HepG2 (cell line): ENCODE data around the gene PXDC1. TPM values are rescaled to one million over a fixed set of nuclear protein-coding genes. Genes with fewer than 3 reads are reported as not detected.
A peak's percentile ranks its signal among the peaks of the same experiment; 100 is the strongest.

Source experiments
- EHMT2 ChIP-seq: fragments of 200-600 bp; sonication (generic); IDR thresholded peaks from 2 replicates; pipeline ENCODE4 v1.7.0; 2017; ENCODE audit warnings: antibody characterized with exemption, low read depth, low read length, borderline replicate concordance
- FOXO1 ChIP-seq: sonication (generic); formaldehyde crosslinking; IDR thresholded peaks from 2 replicates; pipeline ENCODE4 v1.4.0; 2020; ENCODE audit warnings: missing genetic modification reagents
- HDAC1 ChIP-seq: sonication (generic); formaldehyde crosslinking; IDR thresholded peaks from 2 replicates; pipeline ENCODE4 v1.5.1; 2020; ENCODE audit warnings: mild to moderate bottlenecking, missing genetic modification reagents
- JARID2 ChIP-seq: sonication (generic); formaldehyde crosslinking; IDR thresholded peaks from 2 replicates; pipeline ENCODE4 v1.8.1; 2023; ENCODE audit warnings: missing genetic modification reagents, inconsistent platforms; ENCODE audit not compliant: insufficient replicate concordance
- KAT8 ChIP-seq: IDR thresholded peaks from 2 replicates; pipeline ENCODE4 v1.6.1; 2016; ENCODE audit warnings: missing genetic modification reagents, missing compliant biosample characterization
- MIXL1 ChIP-seq: IDR thresholded peaks from 2 replicates; pipeline ENCODE4 v1.6.1; 2016
- TBL1XR1 ChIP-seq: fragments of 150-350 bp; IDR thresholded peaks from 2 replicates; pipeline ENCODE4 v1.6.1; 2014; ENCODE audit warnings: borderline replicate concordance, low read length; ENCODE audit not compliant: partially characterized antibody
- ZFX ChIP-seq: sonication (generic); formaldehyde crosslinking; IDR thresholded peaks from 2 replicates; pipeline ENCODE4 v1.4.0; 2020; ENCODE audit warnings: mild to moderate bottlenecking, low read depth, missing genetic modification reagents, moderate library complexity
- ZNF124 ChIP-seq: sonication (generic); formaldehyde crosslinking; IDR thresholded peaks from 2 replicates; pipeline ENCODE4 v1.4.0; 2020; ENCODE audit warnings: missing genetic modification reagents
- ZNF17 ChIP-seq: sonication (generic); formaldehyde crosslinking; IDR thresholded peaks from 2 replicates; pipeline ENCODE4 v1.5.0; 2020; ENCODE audit warnings: mild to moderate bottlenecking, missing genetic modification reagents
- ZNF7 ChIP-seq: IDR thresholded peaks from 2 replicates; pipeline ENCODE4 v1.6.1; 2016; ENCODE audit warnings: missing biosample characterization, missing genetic modification reagents
- polyA plus RNA-seq, 8 experiments: library from polyadenylated mRNA; depleted of rRNA in 3 of 8; stranded (reverse) in 7 of 8; unstranded in 1 of 8; fragments of >200 nt; fragmentation: Illumina TruSeq in 4 of 8; extraction: Trizol in 4 of 8; gene quantifications; 2 replicates each; pipeline versions ENCODE4 v1.2.1 to v1.2.3, GENCODE V29; 2011 to 2016; ENCODE audit warnings: low read depth in 4 of 8, missing spikeins in 1 of 8, mixed read lengths in 1 of 8; ENCODE audit not compliant: insufficient read depth in 1 of 8
- total RNA-seq, 5 experiments: library from RNA; depleted of rRNA; stranded (reverse); fragments of >200 nt; fragmentation: Illumina TruSeq; extraction: Trizol; gene quantifications; 2 replicates each; pipeline ENCODE4 v1.2.3, GENCODE V29; 2016; ENCODE audit warnings: low read depth in 1 of 5
- TF ChIP-seq, protein P1 (sequence below): sonication (generic); formaldehyde crosslinking; IDR thresholded peaks from 2 replicates; pipeline ENCODE4 v1.4.0; 2020; ENCODE audit warnings: mild to moderate bottlenecking, missing genetic modification reagents
- TF ChIP-seq, protein P2 (sequence below): sonication (generic); formaldehyde crosslinking; IDR thresholded peaks from 2 replicates; pipeline ENCODE4 v1.8.0; 2023; ENCODE audit warnings: mild to moderate bottlenecking, missing genetic modification reagents
- TF ChIP-seq, protein P3 (sequence below): sonication (generic); formaldehyde crosslinking; IDR thresholded peaks from 2 replicates; pipeline ENCODE4 v1.4.0; 2020; ENCODE audit warnings: missing genetic modification reagents, borderline replicate concordance
- TF ChIP-seq, protein P4 (sequence below): IDR thresholded peaks from 2 replicates; pipeline ENCODE4 v1.6.1; 2012; ENCODE audit warnings: low read length, improper control_type of control experiment
- TF ChIP-seq, protein P5 (sequence below): sonication (generic); formaldehyde crosslinking; IDR thresholded peaks from 2 replicates; pipeline ENCODE4 v1.4.0; 2020; ENCODE audit warnings: missing genetic modification reagents
- TF ChIP-seq, protein P6 (sequence below): sonication (generic); formaldehyde crosslinking; IDR thresholded peaks from 2 replicates; pipeline ENCODE4 v1.9.0; 2021; ENCODE audit warnings: missing genetic modification reagents, mild to moderate bottlenecking, borderline replicate concordance

Gene PXDC1
- total and polyA plus RNA-seq, 2 of the 13 experiments (the other 11 are each of a cell fraction or from before 2014, with no cell fraction given): 32.4 to 34.7 TPM

DNA sequence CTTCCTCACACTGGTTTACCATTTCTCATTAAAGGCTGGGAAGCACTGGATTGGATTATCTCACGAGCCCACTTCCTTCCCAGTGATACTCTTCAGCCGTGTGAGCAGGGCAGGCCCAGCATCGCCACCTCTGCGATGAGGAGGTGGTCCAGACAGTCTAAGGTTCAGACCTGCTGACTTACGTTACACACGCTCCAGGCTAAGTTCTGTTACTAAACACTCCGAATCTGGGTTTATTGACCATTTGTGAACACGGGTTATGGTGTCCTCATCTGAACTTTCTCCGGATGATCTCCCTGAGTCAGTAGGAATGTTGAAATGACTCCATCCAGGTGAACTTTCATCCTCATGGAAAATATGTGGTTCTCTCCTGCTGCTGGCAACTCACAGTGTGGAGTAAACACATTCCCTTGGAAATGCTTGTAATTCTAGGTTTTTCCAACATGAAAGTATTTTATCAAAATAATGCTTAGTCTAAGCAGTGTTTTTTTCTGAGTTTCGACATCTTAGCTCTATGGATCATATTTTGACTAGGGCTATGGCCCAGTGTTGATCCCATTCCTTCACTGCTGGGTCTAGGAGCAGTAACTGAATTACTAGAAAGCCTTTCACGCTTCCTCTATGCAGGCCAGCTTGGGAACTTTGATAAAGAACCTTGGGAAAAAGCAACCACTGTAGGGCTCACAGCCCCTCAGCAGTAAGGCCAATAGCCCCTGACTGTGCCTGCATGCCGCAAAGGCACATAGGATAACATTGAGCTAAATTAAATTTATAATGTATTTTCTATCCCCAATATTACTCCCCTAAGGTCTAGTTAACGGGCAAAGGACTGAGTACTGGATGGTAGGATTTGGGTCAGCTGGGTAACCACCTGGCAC is 37.7 kb upstream of the PXDC1 start (continued):
- TF ChIP-seq, protein P1, sequence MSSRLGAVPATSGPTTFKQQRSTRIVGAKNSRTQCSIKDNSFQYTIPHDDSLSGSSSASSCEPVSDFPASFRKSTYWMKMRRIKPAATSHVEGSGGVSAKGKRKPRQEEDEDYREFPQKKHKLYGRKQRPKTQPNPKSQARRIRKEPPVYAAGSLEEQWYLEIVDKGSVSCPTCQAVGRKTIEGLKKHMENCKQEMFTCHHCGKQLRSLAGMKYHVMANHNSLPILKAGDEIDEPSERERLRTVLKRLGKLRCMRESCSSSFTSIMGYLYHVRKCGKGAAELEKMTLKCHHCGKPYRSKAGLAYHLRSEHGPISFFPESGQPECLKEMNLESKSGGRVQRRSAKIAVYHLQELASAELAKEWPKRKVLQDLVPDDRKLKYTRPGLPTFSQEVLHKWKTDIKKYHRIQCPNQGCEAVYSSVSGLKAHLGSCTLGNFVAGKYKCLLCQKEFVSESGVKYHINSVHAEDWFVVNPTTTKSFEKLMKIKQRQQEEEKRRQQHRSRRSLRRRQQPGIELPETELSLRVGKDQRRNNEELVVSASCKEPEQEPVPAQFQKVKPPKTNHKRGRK: no peak
- peak; percentile 92 for TF ChIP-seq HDAC1 (CRISPR knock-in tag)
- peak; percentile 87 for TF ChIP-seq ZNF124 (CRISPR knock-in tag)
- peak; percentile 84 for TF ChIP-seq ZFX
- 0 out of 2 replicates have a peak, but pooled peaks have one; percentile 3 for TF ChIP-seq EHMT2
- peak; percentile 88 for TF ChIP-seq KAT8 (CRISPR knock-in tag)
- TF ChIP-seq FOXO1: peak; percentile 98
- no peak for TF ChIP-seq JARID2 (CRISPR knock-in tag)
- TF ChIP-seq, protein P2, sequence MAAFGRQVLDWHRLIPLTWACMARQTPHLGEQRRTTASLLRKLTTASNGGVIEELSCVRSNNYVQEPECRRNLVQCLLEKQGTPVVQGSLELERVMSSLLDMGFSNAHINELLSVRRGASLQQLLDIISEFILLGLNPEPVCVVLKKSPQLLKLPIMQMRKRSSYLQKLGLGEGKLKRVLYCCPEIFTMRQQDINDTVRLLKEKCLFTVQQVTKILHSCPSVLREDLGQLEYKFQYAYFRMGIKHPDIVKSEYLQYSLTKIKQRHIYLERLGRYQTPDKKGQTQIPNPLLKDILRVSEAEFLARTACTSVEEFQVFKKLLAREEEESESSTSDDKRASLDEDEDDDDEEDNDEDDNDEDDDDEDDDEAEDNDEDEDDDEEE (CRISPR knock-in tag): no peak
- TF ChIP-seq, protein P3, sequence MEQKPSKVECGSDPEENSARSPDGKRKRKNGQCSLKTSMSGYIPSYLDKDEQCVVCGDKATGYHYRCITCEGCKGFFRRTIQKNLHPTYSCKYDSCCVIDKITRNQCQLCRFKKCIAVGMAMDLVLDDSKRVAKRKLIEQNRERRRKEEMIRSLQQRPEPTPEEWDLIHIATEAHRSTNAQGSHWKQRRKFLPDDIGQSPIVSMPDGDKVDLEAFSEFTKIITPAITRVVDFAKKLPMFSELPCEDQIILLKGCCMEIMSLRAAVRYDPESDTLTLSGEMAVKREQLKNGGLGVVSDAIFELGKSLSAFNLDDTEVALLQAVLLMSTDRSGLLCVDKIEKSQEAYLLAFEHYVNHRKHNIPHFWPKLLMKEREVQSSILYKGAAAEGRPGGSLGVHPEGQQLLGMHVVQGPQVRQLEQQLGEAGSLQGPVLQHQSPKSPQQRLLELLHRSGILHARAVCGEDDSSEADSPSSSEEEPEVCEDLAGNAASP (CRISPR knock-in tag): peak; percentile 100
- TF ChIP-seq, protein P4, sequence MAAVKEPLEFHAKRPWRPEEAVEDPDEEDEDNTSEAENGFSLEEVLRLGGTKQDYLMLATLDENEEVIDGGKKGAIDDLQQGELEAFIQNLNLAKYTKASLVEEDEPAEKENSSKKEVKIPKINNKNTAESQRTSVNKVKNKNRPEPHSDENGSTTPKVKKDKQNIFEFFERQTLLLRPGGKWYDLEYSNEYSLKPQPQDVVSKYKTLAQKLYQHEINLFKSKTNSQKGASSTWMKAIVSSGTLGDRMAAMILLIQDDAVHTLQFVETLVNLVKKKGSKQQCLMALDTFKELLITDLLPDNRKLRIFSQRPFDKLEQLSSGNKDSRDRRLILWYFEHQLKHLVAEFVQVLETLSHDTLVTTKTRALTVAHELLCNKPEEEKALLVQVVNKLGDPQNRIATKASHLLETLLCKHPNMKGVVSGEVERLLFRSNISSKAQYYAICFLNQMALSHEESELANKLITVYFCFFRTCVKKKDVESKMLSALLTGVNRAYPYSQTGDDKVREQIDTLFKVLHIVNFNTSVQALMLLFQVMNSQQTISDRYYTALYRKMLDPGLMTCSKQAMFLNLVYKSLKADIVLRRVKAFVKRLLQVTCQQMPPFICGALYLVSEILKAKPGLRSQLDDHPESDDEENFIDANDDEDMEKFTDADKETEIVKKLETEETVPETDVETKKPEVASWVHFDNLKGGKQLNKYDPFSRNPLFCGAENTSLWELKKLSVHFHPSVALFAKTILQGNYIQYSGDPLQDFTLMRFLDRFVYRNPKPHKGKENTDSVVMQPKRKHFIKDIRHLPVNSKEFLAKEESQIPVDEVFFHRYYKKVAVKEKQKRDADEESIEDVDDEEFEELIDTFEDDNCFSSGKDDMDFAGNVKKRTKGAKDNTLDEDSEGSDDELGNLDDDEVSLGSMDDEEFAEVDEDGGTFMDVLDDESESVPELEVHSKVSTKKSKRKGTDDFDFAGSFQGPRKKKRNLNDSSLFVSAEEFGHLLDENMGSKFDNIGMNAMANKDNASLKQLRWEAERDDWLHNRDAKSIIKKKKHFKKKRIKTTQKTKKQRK: no peak
- peak; percentile 88 for TF ChIP-seq MIXL1 (CRISPR knock-in tag)
- peak; percentile 51 for TF ChIP-seq TBL1XR1
- peak; percentile 90; the same call in 1 of the 2 replicates for TF ChIP-seq ZNF17 (CRISPR knock-in tag)
- TF ChIP-seq ZNF7 (CRISPR knock-in tag): peak; percentile 3; the same call in 1 of the 2 replicates
- TF ChIP-seq, protein P5, sequence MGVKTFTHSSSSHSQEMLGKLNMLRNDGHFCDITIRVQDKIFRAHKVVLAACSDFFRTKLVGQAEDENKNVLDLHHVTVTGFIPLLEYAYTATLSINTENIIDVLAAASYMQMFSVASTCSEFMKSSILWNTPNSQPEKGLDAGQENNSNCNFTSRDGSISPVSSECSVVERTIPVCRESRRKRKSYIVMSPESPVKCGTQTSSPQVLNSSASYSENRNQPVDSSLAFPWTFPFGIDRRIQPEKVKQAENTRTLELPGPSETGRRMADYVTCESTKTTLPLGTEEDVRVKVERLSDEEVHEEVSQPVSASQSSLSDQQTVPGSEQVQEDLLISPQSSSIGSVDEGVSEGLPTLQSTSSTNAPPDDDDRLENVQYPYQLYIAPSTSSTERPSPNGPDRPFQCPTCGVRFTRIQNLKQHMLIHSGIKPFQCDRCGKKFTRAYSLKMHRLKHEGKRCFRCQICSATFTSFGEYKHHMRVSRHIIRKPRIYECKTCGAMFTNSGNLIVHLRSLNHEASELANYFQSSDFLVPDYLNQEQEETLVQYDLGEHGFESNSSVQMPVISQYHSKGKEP (CRISPR knock-in tag): 0 out of 2 replicates have a peak, but pooled peaks have one; percentile 43
- TF ChIP-seq, protein P6, sequence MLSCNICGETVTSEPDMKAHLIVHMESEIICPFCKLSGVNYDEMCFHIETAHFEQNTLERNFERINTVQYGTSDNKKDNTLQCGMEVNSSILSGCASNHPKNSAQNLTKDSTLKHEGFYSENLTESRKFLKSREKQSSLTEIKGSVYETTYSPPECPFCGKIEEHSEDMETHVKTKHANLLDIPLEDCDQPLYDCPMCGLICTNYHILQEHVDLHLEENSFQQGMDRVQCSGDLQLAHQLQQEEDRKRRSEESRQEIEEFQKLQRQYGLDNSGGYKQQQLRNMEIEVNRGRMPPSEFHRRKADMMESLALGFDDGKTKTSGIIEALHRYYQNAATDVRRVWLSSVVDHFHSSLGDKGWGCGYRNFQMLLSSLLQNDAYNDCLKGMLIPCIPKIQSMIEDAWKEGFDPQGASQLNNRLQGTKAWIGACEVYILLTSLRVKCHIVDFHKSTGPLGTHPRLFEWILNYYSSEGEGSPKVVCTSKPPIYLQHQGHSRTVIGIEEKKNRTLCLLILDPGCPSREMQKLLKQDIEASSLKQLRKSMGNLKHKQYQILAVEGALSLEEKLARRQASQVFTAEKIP: no peak
